ENCODE data around the gene CAMK2D. TPM values are rescaled to one million over a fixed set of nuclear protein-coding genes. Genes with fewer than 3 reads are reported as not detected.

The CAMK2D gene
- total RNA-seq, 1 experiment from 2014 or later = 32.1 TPM

GRCh38 chr4:113588895-113589668 lies 172.5 kb downstream of the CAMK2D start:
- BruUV-seq (replicated peaks) = no TSS peak
- H3K27ac Mint-ChIP-seq (ENCODE audit: low read depth, unreplicated experiment) = no peak overlapping the region
- CTCF ChIA-PET = no interaction called here

GRCh38 chr4:113587640-113588275 lies 173.8 kb downstream of the CAMK2D start:
- intact Hi-C loops (cut with micrococcal nuclease) = no loop called here
- H3K27me3 Mint-ChIP-seq (ENCODE audit: insufficient read depth, unreplicated experiment) = no peaks in the 10 kb centered on the region
- DNase-seq (ENCODE audit: unreplicated experiment) = no peak
- H3K4me3 Mint-ChIP-seq (ENCODE audit: unreplicated experiment) = no peak overlapping the region
- H3K4me1 Mint-ChIP-seq (ENCODE audit: insufficient read depth, unreplicated experiment) = no peaks in the 10 kb centered on the region
- no peak overlapping the region for H3K27ac Mint-ChIP-seq (ENCODE audit: low read depth, unreplicated experiment)
- BruUV-seq (replicated peaks) = no TSS peak
- H3K36me3 Mint-ChIP-seq (ENCODE audit: insufficient read depth, unreplicated experiment) = peaks cover 4% of the 10 kb centered on the region
- POLR2A ChIA-PET = no interaction called here
- TF ChIP-seq CTCF (IDR thresholded peaks at IDR 0.05; ENCODE audit: unreplicated experiment) = no peak
- no peaks in the 10 kb centered on the region for H3K9me3 Mint-ChIP-seq (ENCODE audit: unreplicated experiment)
- CTCF ChIA-PET = no interaction called here

More at GRCh38 chr4:113588895-113589668, 172.5 kb downstream of the CAMK2D start:
- DNase-seq (ENCODE audit: unreplicated experiment) = no peak
- H3K36me3 Mint-ChIP-seq (ENCODE audit: insufficient read depth, unreplicated experiment) = peaks cover 4% of the 10 kb centered on the region
- TF ChIP-seq CTCF (IDR thresholded peaks at IDR 0.05; ENCODE audit: unreplicated experiment) = no peak
- no peaks in the 10 kb centered on the region for H3K9me3 Mint-ChIP-seq (ENCODE audit: unreplicated experiment)
- intact Hi-C loops (cut with micrococcal nuclease) = no loop called here
- H3K4me3 Mint-ChIP-seq (ENCODE audit: unreplicated experiment) = no peak overlapping the region
- POLR2A ChIA-PET = interaction anchor here (0.6 kb wide), 1 partner anchor 163 kb away, joined by 3 read pairs; no protein-coding TSS in a partner anchor
- H3K4me1 Mint-ChIP-seq (ENCODE audit: insufficient read depth, unreplicated experiment) = no peaks in the 10 kb centered on the region
- no peaks in the 10 kb centered on the region for H3K27me3 Mint-ChIP-seq (ENCODE audit: insufficient read depth, unreplicated experiment)

DNA sequence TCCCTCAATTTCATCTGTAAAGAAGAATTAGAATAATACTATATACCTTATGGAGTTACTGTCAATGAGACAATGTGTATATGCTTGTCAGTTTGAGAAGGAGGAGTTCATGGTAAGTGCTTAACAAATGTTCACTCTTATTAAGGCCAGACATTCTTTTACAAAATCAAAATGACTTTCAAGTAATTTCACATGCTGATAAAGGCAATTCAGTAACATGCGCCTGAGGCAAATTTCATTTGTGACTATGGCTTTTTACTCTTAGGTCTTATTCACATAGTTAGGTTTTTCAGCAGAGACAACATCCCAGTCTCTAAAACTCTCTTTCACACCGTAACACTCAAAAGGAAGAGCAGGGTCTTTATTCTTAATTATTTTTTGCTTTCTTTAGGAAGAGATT lies 174.4 kb downstream of the CAMK2D start:
- Mint-ChIP-seq H3K36me3 (ENCODE audit: insufficient read depth, unreplicated experiment) (peaks cover 4% of the 10 kb centered on the region), H3K9me3 (ENCODE audit: unreplicated experiment) (no peaks in the 10 kb centered on the region), H3K4me3 (ENCODE audit: unreplicated experiment) (no peak overlapping the region), H3K27ac (ENCODE audit: low read depth, unreplicated experiment) (no peak overlapping the region), H3K27me3 (ENCODE audit: insufficient read depth, unreplicated experiment) (no peaks in the 10 kb centered on the region), H3K4me1 (ENCODE audit: insufficient read depth, unreplicated experiment) (no peaks in the 10 kb centered on the region)
- CTCF ChIA-PET = no interaction called here
- DNase-seq (ENCODE audit: unreplicated experiment) = no peak
- no TSS peak for BruUV-seq (replicated peaks)
- intact Hi-C loops (cut with micrococcal nuclease) = no loop called here
- no peak for TF ChIP-seq CTCF (IDR thresholded peaks at IDR 0.05; ENCODE audit: unreplicated experiment)
- POLR2A ChIA-PET = no interaction called here

DNA sequence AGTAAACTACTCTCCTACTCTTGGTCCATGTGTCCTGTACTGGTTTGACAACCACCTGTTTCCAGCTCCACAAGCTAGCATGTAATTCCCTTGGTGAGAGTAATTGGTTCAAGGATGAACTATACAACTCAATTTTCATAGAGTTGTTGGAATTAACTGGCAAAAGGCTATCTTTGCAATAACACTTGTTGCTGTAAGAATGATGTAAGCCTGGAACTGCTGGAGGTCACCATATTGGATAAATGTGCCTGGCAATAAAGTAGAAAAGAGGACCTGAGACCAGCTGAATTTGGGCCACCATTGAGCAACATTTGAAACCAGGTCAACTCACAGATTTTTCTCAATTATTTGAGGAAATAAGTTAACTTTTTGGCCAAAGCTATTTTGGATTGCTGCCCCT lies 175.5 kb downstream of the CAMK2D start:
- peaks cover under 1% of the 10 kb centered on the region for H3K36me3 Mint-ChIP-seq (ENCODE audit: insufficient read depth, unreplicated experiment)
- BruUV-seq (replicated peaks) = no TSS peak
- H3K4me1 Mint-ChIP-seq (ENCODE audit: insufficient read depth, unreplicated experiment) = no peaks in the 10 kb centered on the region
- no peak for DNase-seq (ENCODE audit: unreplicated experiment)
- intact Hi-C loops (cut with micrococcal nuclease) = no loop called here
- no peaks in the 10 kb centered on the region for H3K27me3 Mint-ChIP-seq (ENCODE audit: insufficient read depth, unreplicated experiment)
- H3K27ac Mint-ChIP-seq (ENCODE audit: low read depth, unreplicated experiment) = no peak overlapping the region
- TF ChIP-seq CTCF (IDR thresholded peaks at IDR 0.05; ENCODE audit: unreplicated experiment) = no peak
- ChIA-PET CTCF (no interaction called here), POLR2A (interaction anchor here (0.6 kb wide), 1 partner anchor 30 kb away, joined by 4 read pairs; no protein-coding TSS in a partner anchor)
- H3K9me3 Mint-ChIP-seq (ENCODE audit: unreplicated experiment) = no peaks in the 10 kb centered on the region
- H3K4me3 Mint-ChIP-seq (ENCODE audit: unreplicated experiment) = no peak overlapping the region

Data from MCF 10A (cell line).